Spleen (tissue), 11 donors: ENCODE results near the gene PMF1. TPM values are rescaled to one million over a fixed set of nuclear protein-coding genes. Genes with fewer than 3 reads are reported as not detected.

Experiments
- DNase-seq: peaks from one replicate; pipeline ENCODE4 v3.0.0-alpha.2; 2020
- H3K27ac ChIP-seq, 8 donors: fragments of 200-600 bp; sonication (generic) in 7 of 8; 1 replicate in 4 of 8; 2 replicates in 4 of 8; pipeline versions ENCODE4 v1.5.0 to v1.8.0; 2016 to 2021; ENCODE audit warnings: inconsistent platforms in 4 of 8, mild to moderate bottlenecking in 4 of 8, moderate library complexity in 1 of 8
- H3K27me3 ChIP-seq, 7 donors: fragments of 200-600 bp; sonication (generic) in 6 of 7; replicated peaks in 1 of 7; 1 replicate in 4 of 7; 2 replicates in 3 of 7; pipeline versions ENCODE4 v1.5.0 to v1.8.0; 2016 to 2021; ENCODE audit warnings: inconsistent platforms in 3 of 7, mild to moderate bottlenecking in 1 of 7
- H3K36me3 ChIP-seq, 6 donors: fragments of 200-600 bp; sonication (generic) in 5 of 6; 1 replicate in 4 of 6; 2 replicates in 2 of 6; pipeline versions ENCODE4 v1.5.0 to v1.8.0; 2016 to 2021; ENCODE audit warnings: inconsistent platforms in 2 of 6
- H3K4me1 ChIP-seq, 6 donors: fragments of 200-600 bp; sonication (generic) in 5 of 6; 1 replicate in 3 of 6; 2 replicates in 3 of 6; pipeline versions ENCODE4 v1.5.0 to v1.8.0; 2016 to 2021; ENCODE audit warnings: inconsistent platforms in 3 of 6
- H3K4me3 ChIP-seq, 8 donors: fragments of 200-600 bp; sonication (generic) in 7 of 8; 1 replicate in 4 of 8; 2 replicates in 4 of 8; pipeline versions ENCODE4 v1.5.0 to v1.8.0; 2016 to 2021; ENCODE audit warnings: inconsistent platforms in 4 of 8, mild to moderate bottlenecking in 4 of 8, moderate library complexity in 2 of 8
- H3K9me3 ChIP-seq, 8 donors: fragments of 200-600 bp; sonication (generic) in 7 of 8; 1 replicate in 4 of 8; 2 replicates in 4 of 8; pipeline versions ENCODE4 v1.5.0 to v1.8.0; 2016 to 2021; ENCODE audit warnings: inconsistent platforms in 4 of 8
- POLR2A ChIP-seq, 3 donors: fragments of 450-650 bp; IDR thresholded peaks; one replicate each; pipeline ENCODE4 v1.5.1; 2017; ENCODE audit warnings: antibody characterized with exemption in 3 of 3, mild to moderate bottlenecking in 1 of 3
- POLR2AphosphoS5 ChIP-seq, 3 donors: sonication (generic); formaldehyde crosslinking; IDR thresholded peaks; one replicate each; pipeline ENCODE4 v1.5.1; 2017; ENCODE audit warnings: antibody characterized with exemption in 3 of 3
- WGBS, 5 donors: extraction: QIAGEN DNeasy Blood & Tissue Kit in 3 of 5; methylation state at CpG; one replicate each; pipeline versions ENCODE4 v1.1.5 to v1.1.7; 2013 to 2018; 5-methylcytosine and 5-hydroxymethylcytosine counted together
- intact Hi-C: fragments of 100-400 bp; cut with DNase I; formaldehyde crosslinking; loops from one replicate; pipeline ENCODE4 v1.15.0; 2023; ENCODE audit warnings: low total_unique reads
- polyA plus RNA-seq, 3 donors: library from polyadenylated mRNA; stranded (reverse); fragments of 200-250 nt; gene quantifications; one replicate each; pipeline ENCODE4 v1.2.1, GENCODE V29; 2013
- total RNA-seq, 7 donors: library from RNA; depleted of rRNA in 3 of 7; stranded (reverse); fragments of >200 nt in 3 of 7; fragmentation: NEBNext Ultra II Directional in 4 of 7; extraction: Animal tissue kit (Norgen Biotek cat#: 25700) in 4 of 7; gene quantifications; one replicate each; pipeline versions ENCODE4 v1.1.0 to v1.2.1, GENCODE V29; 2016 to 2021
- TF ChIP-seq, protein P1 (sequence below), 11 experiments: fragments of 200-600 bp in 7 of 11; fragments of 450-650 bp in 4 of 11; sonication (generic) in 4 of 11; IDR thresholded peaks in 8 of 11; conservative IDR thresholded peaks in 3 of 11; 1 replicate in 7 of 11; 2 replicates in 4 of 11; pipeline versions ENCODE4 v1.4.0 to v1.8.0; 2016 to 2021; ENCODE audit warnings: antibody characterized with exemption in 11 of 11, inconsistent platforms in 4 of 11, mild to moderate bottlenecking in 1 of 11
- donor health status: healthy with polysubstance abuse.
- donor health status: DM: no; HTN: no; CAD: no; lungs with moderate emphysema.
- donor health status: DM: no; HTN: no; CAD: no.
- donor health status: Bipolar disorder and iron deficiency.
- donor health status: healthy.
- donor health status: DM: no; HTN: no; CAD: no.
- donor health status: DM: yes; HTN: yes; CAD: no.

PMF1 gene
- total and polyA plus RNA-seq, 10 donors = 43.8 to 97.6 (median 60.4) TPM

DNA sequence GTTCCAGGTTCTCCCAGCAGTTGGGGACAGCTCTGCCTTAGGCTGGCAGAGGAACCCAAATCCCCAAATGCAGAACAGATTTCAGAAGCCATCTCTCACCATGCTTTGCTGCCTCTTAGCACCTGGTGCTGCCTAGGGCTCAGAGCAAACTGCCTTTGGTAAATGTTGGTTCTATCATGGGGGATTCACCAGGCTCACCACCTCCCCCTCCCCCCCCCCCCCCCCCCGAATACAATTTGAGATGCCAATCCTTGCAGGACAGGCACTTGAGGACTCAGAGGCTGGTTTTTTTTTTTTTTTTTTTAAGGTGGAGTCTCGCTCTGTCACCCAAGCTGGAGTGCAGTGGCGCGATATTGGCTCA lies 35.5 kb downstream of the PMF1 start:
- Histone ChIP-seq H3K4me3 (no peak overlapping the region), H3K9me3 (no peaks in the 10 kb centered on the region), H3K27ac (no peak overlapping the region), H3K4me1 (peaks cover 11 to 53% (median 21%) of the 10 kb centered on the region in 6 donors), H3K27me3 (peaks cover 0 to 30% (median 12%) of the 10 kb centered on the region in 7 donors), H3K36me3 (peaks cover 0 to 46% (median 44%) of the 10 kb centered on the region in 6 donors)
- no peak for DNase-seq
- 76 to 97% (median 86%) methylated on average over 3 to 4 of the region's 4 CpGs for WGBS, 5 donors
- intact Hi-C loops = no loop called here
- TF ChIP-seq, protein P1, sequence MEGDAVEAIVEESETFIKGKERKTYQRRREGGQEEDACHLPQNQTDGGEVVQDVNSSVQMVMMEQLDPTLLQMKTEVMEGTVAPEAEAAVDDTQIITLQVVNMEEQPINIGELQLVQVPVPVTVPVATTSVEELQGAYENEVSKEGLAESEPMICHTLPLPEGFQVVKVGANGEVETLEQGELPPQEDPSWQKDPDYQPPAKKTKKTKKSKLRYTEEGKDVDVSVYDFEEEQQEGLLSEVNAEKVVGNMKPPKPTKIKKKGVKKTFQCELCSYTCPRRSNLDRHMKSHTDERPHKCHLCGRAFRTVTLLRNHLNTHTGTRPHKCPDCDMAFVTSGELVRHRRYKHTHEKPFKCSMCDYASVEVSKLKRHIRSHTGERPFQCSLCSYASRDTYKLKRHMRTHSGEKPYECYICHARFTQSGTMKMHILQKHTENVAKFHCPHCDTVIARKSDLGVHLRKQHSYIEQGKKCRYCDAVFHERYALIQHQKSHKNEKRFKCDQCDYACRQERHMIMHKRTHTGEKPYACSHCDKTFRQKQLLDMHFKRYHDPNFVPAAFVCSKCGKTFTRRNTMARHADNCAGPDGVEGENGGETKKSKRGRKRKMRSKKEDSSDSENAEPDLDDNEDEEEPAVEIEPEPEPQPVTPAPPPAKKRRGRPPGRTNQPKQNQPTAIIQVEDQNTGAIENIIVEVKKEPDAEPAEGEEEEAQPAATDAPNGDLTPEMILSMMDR (IDR thresholded peaks at IDR 0.05 in 8 of 11, conservative IDR thresholded peaks at IDR 0.05 in 3 of 11) = no peak
- no peak for TF ChIP-seq POLR2A (IDR thresholded peaks at IDR 0.05)
- TF ChIP-seq POLR2AphosphoS5 (IDR thresholded peaks at IDR 0.05) = no peak

DNA sequence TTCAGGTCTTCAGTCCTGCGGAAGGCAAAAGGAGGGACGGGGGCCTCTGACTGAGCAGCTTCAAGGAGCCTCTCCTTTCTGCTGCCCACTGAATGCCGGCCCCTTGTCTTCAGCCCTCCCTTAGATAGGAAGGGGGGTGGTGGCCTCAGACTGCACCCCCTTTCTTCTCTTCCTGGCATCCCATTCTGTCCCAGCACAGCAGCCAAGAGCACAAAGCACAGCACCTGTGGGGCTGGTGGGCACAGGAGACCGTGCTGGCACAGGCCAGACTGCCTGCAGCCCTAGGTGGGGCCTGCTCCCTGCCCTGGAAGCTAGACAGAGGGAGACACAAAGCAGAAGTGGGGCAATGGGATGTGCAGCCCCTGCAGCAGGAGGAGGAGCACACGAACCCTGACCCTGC lies 36.8 kb downstream of the PMF1 start:
- TF ChIP-seq POLR2A (IDR thresholded peaks at IDR 0.05) (no peak), POLR2AphosphoS5 (IDR thresholded peaks at IDR 0.05) (peak in 1 of 3 donors; percentile 42)
- TF ChIP-seq, protein P1 (IDR thresholded peaks at IDR 0.05 in 8 of 11, conservative IDR thresholded peaks at IDR 0.05 in 3 of 11) = no peak

DNA sequence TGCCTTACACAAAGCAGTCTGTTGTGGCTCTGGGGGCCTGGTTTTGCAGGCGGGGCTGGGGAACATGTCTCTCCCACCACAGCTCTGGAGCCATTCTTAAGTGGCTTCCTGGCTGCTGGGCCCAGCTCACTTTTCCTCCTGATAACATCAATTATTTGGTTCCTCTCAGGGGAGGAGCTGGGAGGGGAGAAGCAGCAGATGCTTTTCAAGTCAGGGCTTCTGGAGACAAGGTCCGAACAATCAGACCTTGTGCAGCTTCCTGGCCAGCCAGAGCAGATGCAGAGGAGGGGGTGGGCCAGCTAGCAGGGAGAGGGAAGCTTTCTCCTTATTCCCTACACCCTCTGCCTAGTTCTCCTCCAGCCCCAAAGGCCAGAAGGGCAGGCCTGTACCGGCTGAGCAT lies 38.7 kb downstream of the PMF1 start:
- Histone ChIP-seq H3K4me1 (peaks cover 0 to 35% (median 5%) of the 10 kb centered on the region in 6 donors), H3K9me3 (no peaks in the 10 kb centered on the region), H3K4me3 (no peak overlapping the region), H3K27me3 (peaks cover 0 to 3% (median 0%) of the 10 kb centered on the region in 7 donors), H3K36me3 (peaks cover 0 to 79% (median 72%) of the 10 kb centered on the region in 6 donors), H3K27ac (peak overlapping the region in 2 of 8 donors; percentile 0 to 18)
- TF ChIP-seq, protein P1 (IDR thresholded peaks at IDR 0.05 in 8 of 11, conservative IDR thresholded peaks at IDR 0.05 in 3 of 11) = no peak
- TF ChIP-seq POLR2A (IDR thresholded peaks at IDR 0.05) (no peak), POLR2AphosphoS5 (IDR thresholded peaks at IDR 0.05) (peak in 1 of 3 donors; percentile 45)
- intact Hi-C loops = no loop called here
- DNase-seq = no peak
- 37 to 56% (median 38%) methylated on average over 3 of the region's 3 CpGs for WGBS, 5 donors

More for the DNA sequence above, 36.8 kb downstream of the PMF1 start:
- Histone ChIP-seq H3K27ac (no peak overlapping the region), H3K4me3 (no peak overlapping the region), H3K36me3 (peaks cover 0 to 59% (median 57%) of the 10 kb centered on the region in 6 donors), H3K27me3 (peaks cover 0 to 23% (median 12%) of the 10 kb centered on the region in 7 donors), H3K4me1 (peaks cover 11 to 53% (median 21%) of the 10 kb centered on the region in 6 donors), H3K9me3 (no peaks in the 10 kb centered on the region)
- intact Hi-C loops = no loop called here
- DNase-seq = no peak
- 80 to 93% (median 87%) methylated on average over 5 of the region's 5 CpGs for WGBS, 5 donors

DNA sequence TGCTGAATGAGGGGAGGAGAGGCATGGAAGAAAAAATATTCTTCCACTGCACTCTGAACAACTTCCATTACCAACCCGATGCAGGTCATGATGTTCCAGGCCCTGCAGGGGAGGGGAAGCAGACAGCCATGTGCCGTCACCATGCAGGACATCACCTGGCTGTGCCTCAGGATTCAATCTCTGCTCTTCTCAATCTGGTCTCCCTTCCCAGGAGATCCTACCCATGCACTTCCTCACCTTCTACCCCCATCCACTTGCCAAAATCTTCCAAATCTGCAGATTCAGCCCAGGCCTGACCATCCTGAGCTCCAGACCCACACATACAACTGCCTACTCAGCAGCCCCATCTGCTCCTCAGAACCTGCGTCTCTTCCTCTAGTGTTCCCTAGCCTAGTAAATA lies 40.8 kb downstream of the PMF1 start:
- intact Hi-C loops = no loop called here
- TF ChIP-seq, protein P1 (IDR thresholded peaks at IDR 0.05 in 8 of 11, conservative IDR thresholded peaks at IDR 0.05 in 3 of 11) = no peak
- TF ChIP-seq POLR2A (IDR thresholded peaks at IDR 0.05) (no peak), POLR2AphosphoS5 (IDR thresholded peaks at IDR 0.05) (no peak)
- H3K9me3 ChIP-seq = no peaks in the 10 kb centered on the region
- no peak for DNase-seq
- H3K36me3 ChIP-seq = peaks cover 0 to 100% (median 93%) of the 10 kb centered on the region in 6 donors
- no peak overlapping the region for H3K27ac ChIP-seq
- no peak overlapping the region for H3K4me3 ChIP-seq
- no peaks in the 10 kb centered on the region for H3K27me3 ChIP-seq
- peaks cover 0 to 21% (median 5%) of the 10 kb centered on the region in 6 donors for H3K4me1 ChIP-seq
- 88 to 99% (median 95%) methylated on average over 3 of the region's 3 CpGs for WGBS, 5 donors
